Smooth muscle cell (in vitro differentiated cells): ENCODE results near the gene GIT2. TPM values are rescaled to one million over a fixed set of nuclear protein-coding genes. Genes with fewer than 3 reads are reported as not detected.

ENCODE experiments used
- DNase-seq: peaks from one replicate; lab custom pipeline; 2025; ENCODE audit not compliant: unreplicated experiment; lab: John Stamatoyannopoulos, UW
- H2AFZ ChIP-seq: fragments of 200-600 bp; sonication (generic); 2 replicates; pipeline ENCODE4 v1.6.0; 2016; ENCODE audit warnings: antibody characterized with exemption, low read depth, mild to moderate bottlenecking
- H3F3A ChIP-seq: fragments of 200-600 bp; sonication (generic); 2 replicates; pipeline ENCODE4 v1.6.0; 2017; ENCODE audit warnings: antibody characterized with exemption, low read depth
- H3K27ac ChIP-seq: fragments of 200-600 bp; sonication (generic); 2 replicates; pipeline ENCODE4 v1.5.1; 2016; ENCODE audit warnings: low read depth, mild to moderate bottlenecking
- H3K27me3 ChIP-seq: fragments of 200-600 bp; sonication (generic); 2 replicates; pipeline ENCODE4 v1.6.1; 2016; ENCODE audit warnings: low read depth, mild to moderate bottlenecking
- H3K36me3 ChIP-seq: fragments of 200-600 bp; sonication (generic); 2 replicates; pipeline ENCODE4 v1.5.1; 2016; ENCODE audit warnings: low read depth
- H3K4me1 ChIP-seq: fragments of 200-600 bp; sonication (generic); 2 replicates; pipeline ENCODE4 v1.5.1; 2016; ENCODE audit warnings: low read depth
- H3K4me2 ChIP-seq: fragments of 200-600 bp; sonication (generic); 2 replicates; pipeline ENCODE4 v1.6.0; 2016; ENCODE audit warnings: mild to moderate bottlenecking
- H3K4me3 ChIP-seq: fragments of 200-600 bp; sonication (generic); 2 replicates; pipeline ENCODE4 v1.5.1; 2016; ENCODE audit warnings: mild to moderate bottlenecking
- H3K79me2 ChIP-seq: fragments of 200-600 bp; sonication (generic); 2 replicates; pipeline ENCODE4 v1.6.0; 2016; ENCODE audit warnings: low read depth, mild to moderate bottlenecking
- H3K9ac ChIP-seq: fragments of 200-600 bp; sonication (generic); 2 replicates; pipeline ENCODE4 v1.6.0; 2016; ENCODE audit warnings: low read depth
- H3K9me3 ChIP-seq: fragments of 200-600 bp; sonication (generic); replicated peaks from 2 replicates; pipeline ENCODE4 v1.5.1; 2016; ENCODE audit warnings: low read depth
- H4K20me1 ChIP-seq: fragments of 200-600 bp; sonication (generic); 2 replicates; pipeline ENCODE4 v1.6.0; 2016; ENCODE audit warnings: low read depth
- WGBS: methylation state at CpG from one replicate; pipeline ENCODE4 v1.1.7; 2016; ENCODE audit warnings: low lambda C conversion rate; 5-methylcytosine and 5-hydroxymethylcytosine counted together
- polyA plus RNA-seq: library from polyadenylated mRNA; unstranded; fragments of >200 nt; fragmentation: Nextera tagmentation; extraction: Ambion mirVana; gene quantifications from 2 replicates; pipeline ENCODE4 v1.2.1, GENCODE V29; 2016
- total RNA-seq: library from RNA; depleted of rRNA; stranded (reverse); fragments of >200 nt; gene quantifications from 2 replicates; pipeline ENCODE4 v1.2.3, GENCODE V29; 2014
- TF ChIP-seq, protein P1 (sequence below): fragments of 200-600 bp; sonication (generic); IDR thresholded peaks from 2 replicates; pipeline ENCODE4 v1.5.1; 2017; ENCODE audit warnings: borderline replicate concordance, mild to moderate bottlenecking, antibody characterized with exemption; ENCODE audit not compliant: insufficient read depth, poor library complexity, severe bottlenecking

Gene GIT2
- total and polyA plus RNA-seq, 2 experiments from 2014 or later, result 20.3 to 27.3 TPM

DNA sequence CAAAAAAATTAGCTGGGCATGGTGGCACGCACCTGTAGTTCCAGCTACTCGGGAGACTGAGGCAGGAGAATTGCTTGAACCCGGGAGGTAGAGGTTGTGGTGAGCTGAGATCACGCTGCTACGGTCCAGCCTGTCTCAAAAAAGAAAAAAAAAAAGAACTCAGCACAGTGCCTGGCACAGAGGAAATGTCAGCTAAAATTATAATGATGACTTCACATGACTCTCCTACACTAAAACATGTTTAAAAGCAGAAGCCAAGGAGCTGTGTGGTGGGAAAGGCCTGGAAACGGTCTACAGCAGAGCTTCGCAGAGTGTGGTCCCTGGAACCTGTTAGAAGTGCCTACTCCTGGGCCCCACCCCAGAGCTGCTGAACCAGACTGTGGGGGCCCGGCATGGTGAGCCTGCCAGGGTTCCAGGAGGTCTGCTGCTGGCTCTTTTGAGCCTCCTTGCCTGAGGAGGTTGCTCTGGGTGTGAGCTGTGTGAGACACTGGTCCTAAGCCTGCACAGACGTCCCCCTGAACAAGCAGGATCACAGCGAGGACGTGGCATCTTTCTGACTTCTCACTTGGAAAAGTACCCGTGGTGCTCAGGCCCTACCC lies 68.0 kb downstream of the GIT2 start:
- Histone ChIP-seq H4K20me1 (no peaks in the 10 kb centered on the region), H3K79me2 (no peaks in the 10 kb centered on the region), H3K36me3 (peaks cover under 1% of the 10 kb centered on the region), H3K27me3 (no peaks in the 10 kb centered on the region), H3K4me1 (no peaks in the 10 kb centered on the region), H3F3A (no peaks in the 10 kb centered on the region), H3K4me3 (no peak overlapping the region), H3K9ac (no peak overlapping the region), H3K4me2 (no peak overlapping the region), H2AFZ (no peak overlapping the region), H3K9me3 (no peaks in the 10 kb centered on the region), H3K27ac (no peak overlapping the region)
- 94% methylated on average over 12 of the region's 12 CpGs for WGBS
- TF ChIP-seq, protein P1, sequence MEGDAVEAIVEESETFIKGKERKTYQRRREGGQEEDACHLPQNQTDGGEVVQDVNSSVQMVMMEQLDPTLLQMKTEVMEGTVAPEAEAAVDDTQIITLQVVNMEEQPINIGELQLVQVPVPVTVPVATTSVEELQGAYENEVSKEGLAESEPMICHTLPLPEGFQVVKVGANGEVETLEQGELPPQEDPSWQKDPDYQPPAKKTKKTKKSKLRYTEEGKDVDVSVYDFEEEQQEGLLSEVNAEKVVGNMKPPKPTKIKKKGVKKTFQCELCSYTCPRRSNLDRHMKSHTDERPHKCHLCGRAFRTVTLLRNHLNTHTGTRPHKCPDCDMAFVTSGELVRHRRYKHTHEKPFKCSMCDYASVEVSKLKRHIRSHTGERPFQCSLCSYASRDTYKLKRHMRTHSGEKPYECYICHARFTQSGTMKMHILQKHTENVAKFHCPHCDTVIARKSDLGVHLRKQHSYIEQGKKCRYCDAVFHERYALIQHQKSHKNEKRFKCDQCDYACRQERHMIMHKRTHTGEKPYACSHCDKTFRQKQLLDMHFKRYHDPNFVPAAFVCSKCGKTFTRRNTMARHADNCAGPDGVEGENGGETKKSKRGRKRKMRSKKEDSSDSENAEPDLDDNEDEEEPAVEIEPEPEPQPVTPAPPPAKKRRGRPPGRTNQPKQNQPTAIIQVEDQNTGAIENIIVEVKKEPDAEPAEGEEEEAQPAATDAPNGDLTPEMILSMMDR, result no peak
- DNase-seq, result no peak

DNA sequence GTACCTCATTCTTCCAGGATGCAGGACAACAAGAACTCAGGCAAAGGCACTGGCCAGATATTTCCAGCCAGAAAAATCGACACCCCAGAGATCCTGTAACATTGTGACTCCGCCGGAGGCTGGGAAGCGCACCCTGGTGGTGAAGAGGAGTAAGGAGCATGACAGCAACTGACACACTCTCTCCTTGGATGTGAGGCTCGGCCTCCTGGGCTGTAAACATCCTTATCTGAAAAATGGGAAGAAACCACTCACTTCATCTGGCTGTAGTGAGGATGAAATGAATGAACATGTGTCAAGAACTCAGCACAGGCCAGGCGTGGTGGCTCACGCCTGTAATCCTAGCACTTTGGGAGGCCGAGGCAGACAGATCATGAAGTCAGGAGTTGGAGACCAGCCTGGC lies 68.5 kb downstream of the GIT2 start:
- Histone ChIP-seq H2AFZ (no peak overlapping the region), H4K20me1 (no peaks in the 10 kb centered on the region), H3K4me3 (no peak overlapping the region), H3K27me3 (no peaks in the 10 kb centered on the region), H3K79me2 (no peaks in the 10 kb centered on the region), H3K27ac (no peak overlapping the region), H3K9ac (no peak overlapping the region), H3K9me3 (no peaks in the 10 kb centered on the region), H3F3A (no peaks in the 10 kb centered on the region), H3K4me2 (no peak overlapping the region), H3K4me1 (no peaks in the 10 kb centered on the region), H3K36me3 (no peaks in the 10 kb centered on the region)
- TF ChIP-seq, protein P1, result peak; percentile 56
- 67% methylated on average over 8 of the region's 8 CpGs for WGBS
- DNase-seq, result no peak

DNA sequence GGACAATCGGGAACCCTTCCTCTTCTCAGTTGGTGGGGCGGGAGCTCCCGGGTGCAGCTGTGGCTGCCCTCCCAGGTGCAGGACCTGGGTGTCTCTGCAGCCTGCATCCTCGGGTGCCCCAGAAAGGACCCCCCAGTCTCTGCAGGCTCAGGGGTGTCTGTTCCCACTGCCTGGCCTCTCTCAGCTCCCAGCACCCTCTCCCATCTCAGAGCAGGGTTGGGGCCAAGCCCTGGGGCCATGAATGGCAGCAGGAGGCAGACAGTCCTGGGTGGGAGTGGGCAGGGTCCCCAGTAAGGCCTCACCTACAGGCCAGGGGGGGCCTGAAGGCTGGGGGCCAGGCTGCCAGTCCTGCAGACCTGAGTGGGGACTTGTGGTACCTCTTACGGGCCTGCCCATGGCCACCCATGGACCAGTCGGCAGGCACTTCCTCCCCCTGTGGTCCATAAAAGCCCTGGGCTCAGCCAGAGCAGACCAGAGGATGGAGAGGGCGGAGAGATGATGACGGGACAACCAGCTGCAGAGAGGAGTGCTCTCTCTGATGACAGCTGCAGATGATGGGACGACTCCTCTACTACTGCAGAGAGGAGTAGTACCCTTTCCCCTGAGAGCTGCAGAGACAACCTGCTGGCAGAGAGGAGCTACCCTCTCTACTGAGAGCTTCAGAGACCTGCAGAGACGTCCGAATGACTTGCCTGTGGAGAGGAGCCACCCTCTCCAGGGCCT lies 69.5 kb downstream of the GIT2 start:
- Histone ChIP-seq H3F3A (no peaks in the 10 kb centered on the region), H3K9ac (no peak overlapping the region), H3K4me2 (no peak overlapping the region), H3K4me1 (no peaks in the 10 kb centered on the region), H3K4me3 (no peak overlapping the region), H3K9me3 (no peaks in the 10 kb centered on the region), H4K20me1 (no peaks in the 10 kb centered on the region), H2AFZ (no peak overlapping the region), H3K27ac (no peak overlapping the region), H3K27me3 (no peaks in the 10 kb centered on the region), H3K36me3 (no peaks in the 10 kb centered on the region), H3K79me2 (no peaks in the 10 kb centered on the region)
- DNase-seq, result no peak
- WGBS, result 93% methylated on average over 11 of the region's 11 CpGs
- TF ChIP-seq, protein P1, result no peak
